HepG2 (cell line): ENCODE results near the gene ACAP3. TPM values are rescaled to one million over a fixed set of nuclear protein-coding genes. Genes with fewer than 3 reads are reported as not detected.

ENCODE experiments used
- DBP ChIP-seq: sonication (generic); formaldehyde crosslinking; IDR thresholded peaks from 2 replicates; pipeline ENCODE4 v1.4.0; 2020; ENCODE audit warnings: missing genetic modification reagents; ENCODE audit errors: not compliant biosample characterization
- ETV5 ChIP-seq: IDR thresholded peaks from 2 replicates; pipeline ENCODE4 v1.6.1; 2018; ENCODE audit warnings: missing biosample characterization, missing genetic modification reagents, inconsistent platforms, borderline replicate concordance
- NKX3-1 ChIP-seq: sonication (generic); formaldehyde crosslinking; IDR thresholded peaks from 2 replicates; pipeline ENCODE4 v1.5.0; 2020; ENCODE audit warnings: missing genetic modification reagents
- SOX13 ChIP-seq, 3 experiments: fragments of 450-650 bp in 1 of 3; sonication (generic) in 1 of 3; formaldehyde crosslinking in 1 of 3; IDR thresholded peaks in 2 of 3; conservative IDR thresholded peaks in 1 of 3; 2 replicates each; pipeline versions ENCODE4 v1.5.0 to v1.6.1; 2016 to 2020; ENCODE audit warnings: antibody characterized with exemption in 1 of 3, mild to moderate bottlenecking in 1 of 3, missing compliant biosample characterization in 1 of 3, missing genetic modification reagents in 1 of 3, moderate library complexity in 1 of 3
- SP5 ChIP-seq: IDR thresholded peaks from 2 replicates; pipeline ENCODE4 v1.6.1; 2016; ENCODE audit warnings: low read depth, borderline replicate concordance
- ZFP41 ChIP-seq: sonication (generic); formaldehyde crosslinking; IDR thresholded peaks from 2 replicates; pipeline ENCODE4 v1.4.0; 2020; ENCODE audit warnings: mild to moderate bottlenecking, missing genetic modification reagents, borderline replicate concordance
- ZNF503 ChIP-seq: sonication (generic); formaldehyde crosslinking; IDR thresholded peaks from 2 replicates; pipeline ENCODE4 v1.4.0; 2020; ENCODE audit warnings: missing genetic modification reagents
- ZNF512B ChIP-seq: sonication (generic); formaldehyde crosslinking; IDR thresholded peaks from 2 replicates; pipeline ENCODE4 v1.5.1; 2020; ENCODE audit warnings: missing genetic modification reagents, mild to moderate bottlenecking, borderline replicate concordance
- ZNF513 ChIP-seq: sonication (generic); formaldehyde crosslinking; conservative IDR thresholded peaks from 2 replicates; pipeline ENCODE4 v1.5.0; 2020; ENCODE audit warnings: missing genetic modification reagents
- ZSCAN21 ChIP-seq: sonication (generic); formaldehyde crosslinking; IDR thresholded peaks from 2 replicates; pipeline ENCODE4 v1.8.0; 2022; ENCODE audit warnings: mild to moderate bottlenecking, missing genetic modification reagents, moderate library complexity, borderline replicate concordance
- polyA plus RNA-seq, 8 experiments: library from polyadenylated mRNA; depleted of rRNA in 3 of 8; stranded (reverse) in 7 of 8; unstranded in 1 of 8; fragments of >200 nt; fragmentation: Illumina TruSeq in 4 of 8; extraction: Trizol in 4 of 8; gene quantifications; 2 replicates each; pipeline versions ENCODE4 v1.2.1 to v1.2.3, GENCODE V29; 2011 to 2016; ENCODE audit warnings: low read depth in 4 of 8, missing spikeins in 1 of 8, mixed read lengths in 1 of 8; ENCODE audit not compliant: insufficient read depth in 1 of 8
- total RNA-seq, 5 experiments: library from RNA; depleted of rRNA; stranded (reverse); fragments of >200 nt; fragmentation: Illumina TruSeq; extraction: Trizol; gene quantifications; 2 replicates each; pipeline ENCODE4 v1.2.3, GENCODE V29; 2016; ENCODE audit warnings: low read depth in 1 of 5
- TF ChIP-seq, protein P1 (sequence below): sonication (generic); formaldehyde crosslinking; IDR thresholded peaks from 2 replicates; pipeline ENCODE4 v1.8.0; 2022; ENCODE audit warnings: low read depth, missing genetic modification reagents
- TF ChIP-seq, protein P2 (sequence below): sonication (generic); formaldehyde crosslinking; IDR thresholded peaks from 2 replicates; pipeline ENCODE4 v1.4.0; 2020; ENCODE audit warnings: mild to moderate bottlenecking, low read depth, missing genetic modification reagents

The ACAP3 gene
- total and polyA plus RNA-seq, 2 of the 13 experiments (the other 11 are each of a cell fraction or from before 2014, with no cell fraction given) = 29.4 to 50.8 TPM

DNA sequence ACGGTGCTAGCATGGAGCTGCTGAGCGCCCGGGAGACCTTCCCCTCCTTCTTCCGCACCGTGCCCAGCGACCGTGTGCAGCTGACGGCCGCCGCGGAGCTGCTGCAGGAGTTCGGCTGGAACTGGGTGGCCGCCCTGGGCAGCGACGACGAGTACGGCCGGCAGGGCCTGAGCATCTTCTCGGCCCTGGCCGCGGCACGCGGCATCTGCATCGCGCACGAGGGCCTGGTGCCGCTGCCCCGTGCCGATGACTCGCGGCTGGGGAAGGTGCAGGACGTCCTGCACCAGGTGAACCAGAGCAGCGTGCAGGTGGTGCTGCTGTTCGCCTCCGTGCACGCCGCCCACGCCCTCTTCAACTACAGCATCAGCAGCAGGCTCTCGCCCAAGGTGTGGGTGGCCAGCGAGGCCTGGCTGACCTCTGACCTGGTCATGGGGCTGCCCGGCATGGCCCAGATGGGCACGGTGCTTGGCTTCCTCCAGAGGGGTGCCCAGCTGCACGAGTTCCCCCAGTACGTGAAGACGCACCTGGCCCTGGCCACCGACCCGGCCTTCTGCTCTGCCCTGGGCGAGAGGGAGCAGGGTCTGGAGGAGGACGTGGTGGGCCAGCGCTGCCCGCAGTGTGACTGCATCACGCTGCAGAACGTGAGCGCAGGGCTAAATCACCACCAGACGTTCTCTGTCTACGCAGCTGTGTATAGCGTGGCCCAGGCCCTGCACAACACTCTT, 24.5 kb upstream of the ACAP3 start (continued):
- no peak for TF ChIP-seq ZNF512B (CRISPR knock-in tag)
- no peak for TF ChIP-seq SP5
- no peak for TF ChIP-seq ZNF513
- no peak for TF ChIP-seq ZSCAN21 (CRISPR knock-in tag)
- no peak for TF ChIP-seq SOX13 (IDR thresholded peaks at IDR 0.05)
- TF ChIP-seq SOX13 (CRISPR knock-in tag; conservative IDR thresholded peaks at IDR 0.05 in 1 of 2, IDR thresholded peaks at IDR 0.05 in 1 of 2) = no peak
- TF ChIP-seq DBP (CRISPR knock-in tag) = no peak
- TF ChIP-seq ETV5 (CRISPR knock-in tag) = no peak
- no peak for TF ChIP-seq ZNF503 (CRISPR knock-in tag)
- TF ChIP-seq ZFP41 (CRISPR knock-in tag) = no peak
- TF ChIP-seq, protein P1, sequence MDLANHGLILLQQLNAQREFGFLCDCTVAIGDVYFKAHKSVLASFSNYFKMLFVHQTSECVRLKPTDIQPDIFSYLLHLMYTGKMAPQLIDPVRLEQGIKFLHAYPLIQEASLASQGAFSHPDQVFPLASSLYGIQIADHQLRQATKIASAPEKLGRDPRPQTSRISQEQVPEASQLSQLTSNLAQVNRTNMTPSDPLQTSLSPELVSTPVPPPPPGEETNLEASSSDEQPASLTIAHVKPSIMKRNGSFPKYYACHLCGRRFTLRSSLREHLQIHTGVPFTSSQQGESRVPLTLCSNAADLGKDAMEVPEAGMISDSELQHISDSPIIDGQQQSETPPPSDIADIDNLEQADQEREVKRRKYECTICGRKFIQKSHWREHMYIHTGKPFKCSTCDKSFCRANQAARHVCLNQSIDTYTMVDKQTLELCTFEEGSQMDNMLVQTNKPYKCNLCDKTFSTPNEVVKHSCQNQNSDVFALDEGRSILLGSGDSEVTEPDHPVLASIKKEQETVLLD (CRISPR knock-in tag) = no peak
- no peak for TF ChIP-seq NKX3-1 (CRISPR knock-in tag)
- TF ChIP-seq, protein P2, sequence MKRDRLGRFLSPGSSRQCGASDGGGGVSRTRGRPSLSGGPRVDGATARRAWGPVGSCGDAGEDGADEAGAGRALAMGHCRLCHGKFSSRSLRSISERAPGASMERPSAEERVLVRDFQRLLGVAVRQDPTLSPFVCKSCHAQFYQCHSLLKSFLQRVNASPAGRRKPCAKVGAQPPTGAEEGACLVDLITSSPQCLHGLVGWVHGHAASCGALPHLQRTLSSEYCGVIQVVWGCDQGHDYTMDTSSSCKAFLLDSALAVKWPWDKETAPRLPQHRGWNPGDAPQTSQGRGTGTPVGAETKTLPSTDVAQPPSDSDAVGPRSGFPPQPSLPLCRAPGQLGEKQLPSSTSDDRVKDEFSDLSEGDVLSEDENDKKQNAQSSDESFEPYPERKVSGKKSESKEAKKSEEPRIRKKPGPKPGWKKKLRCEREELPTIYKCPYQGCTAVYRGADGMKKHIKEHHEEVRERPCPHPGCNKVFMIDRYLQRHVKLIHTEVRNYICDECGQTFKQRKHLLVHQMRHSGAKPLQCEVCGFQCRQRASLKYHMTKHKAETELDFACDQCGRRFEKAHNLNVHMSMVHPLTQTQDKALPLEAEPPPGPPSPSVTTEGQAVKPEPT (CRISPR knock-in tag) = no peak
